Effector CD4-positive, alpha-beta T cell (primary cell): ENCODE measurements around the gene MARCHF10.
"Not testable (repeated sequence)": the region's sequence is repeated elsewhere in the genome, so short reads cannot be mapped to it uniquely, and the experiment has no call there.

ENCODE experiments used
- DNase-seq: peaks from one replicate; pipeline ENCODE4 v3.0.0-alpha.2; 2020

The MARCHF10 gene

GRCh38 chr17:62716834-62717588 lies 91.1 kb downstream of the MARCHF10 start:
- DNase-seq = no peak

GRCh38 chr17:62715882-62716390 lies 92.2 kb downstream of the MARCHF10 start:
- DNase-seq = no peak

GRCh38 chr17:62714016-62714777 lies 93.9 kb downstream of the MARCHF10 start:
- DNase-seq = no peak

GRCh38 chr17:62713086-62713881 lies 94.8 kb downstream of the MARCHF10 start:
- no peak for DNase-seq

- no peak for DNase-seq
Measured at GRCh38 chr17:62712171-62712581, 95.9 kb downstream of the MARCHF10 start.

- DNase-seq = no peak
Measured at GRCh38 chr17:62708587-62708986, 99.5 kb downstream of the MARCHF10 start.

- DNase-seq = no peak
Measured at GRCh38 chr17:62707425-62707739, 100.7 kb downstream of the MARCHF10 start.

GRCh38 chr17:62706598-62707424 lies 101.3 kb downstream of the MARCHF10 start:
- no peak for DNase-seq

- no peak for DNase-seq
Measured at GRCh38 chr17:62705778-62706597, 102.1 kb downstream of the MARCHF10 start.

GRCh38 chr17:62705156-62705777 lies 102.8 kb downstream of the MARCHF10 start:
- no peak for DNase-seq

- no peak for DNase-seq
Measured at GRCh38 chr17:62704381-62704971, 103.6 kb downstream of the MARCHF10 start.

GRCh38 chr17:62703776-62704380 lies 104.2 kb downstream of the MARCHF10 start:
- peak; percentile 57 for DNase-seq

- no peak for DNase-seq
Measured at GRCh38 chr17:62703261-62703775, 104.8 kb downstream of the MARCHF10 start.

- no peak for DNase-seq
Measured at GRCh38 chr17:62702746-62703260, 105.3 kb downstream of the MARCHF10 start.

- no peak for DNase-seq
Measured at GRCh38 chr17:62701706-62702085, 106.4 kb downstream of the MARCHF10 start.

- DNase-seq = no peak
Measured at GRCh38 chr17:62700964-62701705, 107.0 kb downstream of the MARCHF10 start.

GRCh38 chr17:62698459-62698858 lies 109.7 kb downstream of the MARCHF10 start:
- DNase-seq = not testable (repeated sequence)

- no peak for DNase-seq
Measured at GRCh38 chr17:62696726-62697490, 111.2 kb downstream of the MARCHF10 start.
